Measurements from ENCODE around the gene GPSM1. TPM values are rescaled to one million over a fixed set of nuclear protein-coding genes. Genes with fewer than 3 reads are reported as not detected.
"Not testable (repeated sequence)": the region's sequence is repeated elsewhere in the genome, so short reads cannot be mapped to it uniquely, and the experiment has no call there.

GPSM1 gene
- total and polyA plus RNA-seq, 2 experiments from 2014 or later = 58.5 to 116 TPM

DNA sequence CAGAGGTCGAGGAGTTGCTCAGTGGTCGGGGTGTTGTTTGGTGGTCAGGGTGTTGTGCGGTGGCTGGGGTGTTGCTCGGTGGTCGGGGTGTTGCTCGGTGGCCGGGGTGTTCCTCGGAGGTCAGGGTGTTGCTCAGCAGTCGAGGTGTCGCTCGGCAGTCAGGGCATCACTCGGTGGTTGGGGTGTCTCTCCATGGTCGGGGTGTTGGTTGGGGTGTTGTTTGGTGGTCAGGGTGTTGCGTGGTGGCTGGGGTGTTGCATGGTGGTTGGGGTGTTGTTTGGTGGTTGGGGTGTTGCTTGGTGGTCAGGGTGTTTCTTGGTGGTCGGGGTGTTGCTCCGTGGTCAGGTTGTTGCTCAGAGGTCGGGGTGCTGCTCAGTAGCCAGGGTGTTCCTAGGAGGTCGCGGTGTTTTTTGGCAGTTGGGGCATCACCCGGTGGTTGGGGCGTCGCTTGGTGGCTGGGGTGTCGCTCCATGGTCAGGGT is 11.0 kb upstream of the GPSM1 start:
- no peaks in the 10 kb centered on the region for H3K36me3 ChIP-seq
- no peaks in the 10 kb centered on the region for H3K4me1 ChIP-seq (ENCODE audit: low read depth)
- TF ChIP-seq, protein P1, sequence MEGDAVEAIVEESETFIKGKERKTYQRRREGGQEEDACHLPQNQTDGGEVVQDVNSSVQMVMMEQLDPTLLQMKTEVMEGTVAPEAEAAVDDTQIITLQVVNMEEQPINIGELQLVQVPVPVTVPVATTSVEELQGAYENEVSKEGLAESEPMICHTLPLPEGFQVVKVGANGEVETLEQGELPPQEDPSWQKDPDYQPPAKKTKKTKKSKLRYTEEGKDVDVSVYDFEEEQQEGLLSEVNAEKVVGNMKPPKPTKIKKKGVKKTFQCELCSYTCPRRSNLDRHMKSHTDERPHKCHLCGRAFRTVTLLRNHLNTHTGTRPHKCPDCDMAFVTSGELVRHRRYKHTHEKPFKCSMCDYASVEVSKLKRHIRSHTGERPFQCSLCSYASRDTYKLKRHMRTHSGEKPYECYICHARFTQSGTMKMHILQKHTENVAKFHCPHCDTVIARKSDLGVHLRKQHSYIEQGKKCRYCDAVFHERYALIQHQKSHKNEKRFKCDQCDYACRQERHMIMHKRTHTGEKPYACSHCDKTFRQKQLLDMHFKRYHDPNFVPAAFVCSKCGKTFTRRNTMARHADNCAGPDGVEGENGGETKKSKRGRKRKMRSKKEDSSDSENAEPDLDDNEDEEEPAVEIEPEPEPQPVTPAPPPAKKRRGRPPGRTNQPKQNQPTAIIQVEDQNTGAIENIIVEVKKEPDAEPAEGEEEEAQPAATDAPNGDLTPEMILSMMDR (IDR thresholded peaks at IDR 0.05; ENCODE audit: low read depth, low read length) = no peak
- H3K27me3 ChIP-seq = no peaks in the 10 kb centered on the region
- DNase-seq (ENCODE audit: low read depth in 1 of 2, low spot score in 1 of 2) = no peak
- H3K27ac ChIP-seq = no peak overlapping the region
- no peaks in the 10 kb centered on the region for H3K9me3 ChIP-seq (ENCODE audit: low read depth)
- H3K4me3 ChIP-seq = no peak overlapping the region

DNA sequence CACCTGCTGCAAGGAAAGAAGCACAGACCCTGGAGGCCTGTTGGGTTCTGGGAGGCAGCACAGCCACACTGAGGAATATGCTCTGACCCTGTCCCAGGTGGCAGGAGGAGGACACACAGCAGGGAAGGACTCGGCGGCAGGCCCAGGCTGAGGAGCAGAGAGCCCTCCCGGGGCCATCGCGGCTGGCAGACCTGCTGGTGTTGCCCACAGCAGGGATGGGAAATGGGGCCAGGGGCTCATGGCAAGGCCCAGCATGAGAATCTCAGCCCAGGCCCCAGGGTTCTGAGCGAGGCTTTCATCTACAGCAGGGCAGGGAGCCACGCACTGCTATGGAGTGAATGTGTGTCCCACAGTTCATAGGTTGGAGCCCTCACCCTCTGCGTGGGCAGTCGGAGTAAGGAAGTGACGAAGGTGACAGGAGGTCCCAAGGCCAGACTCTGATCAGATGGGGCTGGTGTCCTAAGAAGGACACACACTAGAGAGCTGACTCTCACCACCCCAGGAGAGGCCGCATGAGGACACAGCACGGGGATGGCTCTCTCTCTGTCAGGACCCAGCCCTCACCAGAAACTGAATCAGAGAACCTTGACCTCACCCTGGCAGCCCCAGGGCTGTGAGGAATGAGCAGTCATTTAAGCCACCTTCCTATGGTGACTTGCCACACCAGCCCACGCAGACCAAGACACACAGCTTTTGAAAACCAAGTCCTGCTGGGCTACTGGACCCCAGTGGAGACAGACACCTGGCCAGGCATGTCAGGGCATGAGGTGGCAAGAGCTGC is 10.3 kb upstream of the GPSM1 start:
- TF ChIP-seq, protein P1 (IDR thresholded peaks at IDR 0.05; ENCODE audit: low read depth, low read length) = no peak
- no peak overlapping the region for H3K27ac ChIP-seq
- no peak for DNase-seq (ENCODE audit: low read depth in 1 of 2, low spot score in 1 of 2)
- no peaks in the 10 kb centered on the region for H3K36me3 ChIP-seq
- H3K27me3 ChIP-seq = no peaks in the 10 kb centered on the region
- no peaks in the 10 kb centered on the region for H3K9me3 ChIP-seq (ENCODE audit: low read depth)
- no peaks in the 10 kb centered on the region for H3K4me1 ChIP-seq (ENCODE audit: low read depth)
- H3K4me3 ChIP-seq = no peak overlapping the region

DNA sequence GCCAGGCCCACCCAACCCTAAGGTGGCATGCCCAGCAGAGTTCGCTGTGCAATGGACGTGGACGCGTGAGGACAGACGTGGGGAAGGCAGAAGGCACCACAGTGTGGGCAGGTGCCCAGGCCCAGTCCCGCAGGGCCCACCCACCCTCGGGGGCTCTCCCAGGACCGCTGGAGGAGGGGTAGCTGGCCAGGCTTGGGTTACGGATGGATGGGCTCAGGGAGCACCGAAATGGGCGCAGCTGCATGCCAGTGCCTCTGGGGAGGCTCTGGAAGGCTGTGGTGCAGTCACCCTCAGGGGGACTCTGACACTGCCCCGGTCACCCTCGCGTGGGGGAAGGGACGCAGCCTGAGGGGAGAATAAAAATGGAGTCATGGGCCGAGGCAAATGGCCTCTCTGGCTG is 9.6 kb upstream of the GPSM1 start:
- TF ChIP-seq, protein P1 (IDR thresholded peaks at IDR 0.05; ENCODE audit: low read depth, low read length) = no peak
- Histone ChIP-seq H3K4me3 (no peak overlapping the region), H3K27ac (no peak overlapping the region), H3K4me1 (ENCODE audit: low read depth) (no peaks in the 10 kb centered on the region), H3K27me3 (no peaks in the 10 kb centered on the region), H3K9me3 (ENCODE audit: low read depth) (no peaks in the 10 kb centered on the region), H3K36me3 (no peaks in the 10 kb centered on the region)
- DNase-seq (ENCODE audit: low read depth in 1 of 2, low spot score in 1 of 2) = no peak

DNA sequence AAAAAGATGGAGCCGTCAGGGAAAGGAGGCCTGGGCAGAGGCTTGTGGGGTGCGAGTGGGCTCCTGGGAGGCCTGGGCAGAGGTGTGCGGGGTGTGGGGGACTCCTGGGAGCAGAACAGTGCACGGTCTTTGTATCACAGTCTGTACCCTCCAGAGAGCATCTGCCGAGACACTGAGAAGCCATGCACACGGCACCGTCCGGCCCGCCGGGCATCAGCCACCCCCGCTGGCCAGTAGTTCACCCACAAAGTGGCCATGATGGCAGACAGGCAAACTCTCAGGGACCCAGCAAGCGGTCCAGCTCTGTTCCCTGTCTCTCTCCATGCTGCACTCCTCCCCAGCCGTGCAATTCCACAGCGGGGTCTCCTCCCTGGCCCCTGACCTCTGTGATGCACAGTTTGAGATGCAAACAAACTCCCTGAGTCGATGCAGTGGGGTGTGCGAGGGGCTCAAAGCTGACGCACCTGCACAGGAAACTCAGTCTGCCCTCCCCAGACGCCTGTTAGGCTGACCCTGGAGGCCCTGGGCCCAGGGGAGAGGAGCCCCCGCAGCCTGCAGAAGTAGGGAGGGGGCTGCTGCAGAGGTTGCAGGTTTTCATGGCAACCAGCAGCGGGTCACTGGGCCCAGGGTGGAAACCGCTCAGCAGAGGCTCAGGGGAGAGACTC is 9.1 kb upstream of the GPSM1 start:
- H3K4me1 ChIP-seq (ENCODE audit: low read depth) = no peaks in the 10 kb centered on the region
- no peaks in the 10 kb centered on the region for H3K36me3 ChIP-seq
- H3K27me3 ChIP-seq = no peaks in the 10 kb centered on the region
- no peak for DNase-seq (ENCODE audit: low read depth in 1 of 2, low spot score in 1 of 2)
- no peak overlapping the region for H3K27ac ChIP-seq
- no peaks in the 10 kb centered on the region for H3K9me3 ChIP-seq (ENCODE audit: low read depth)
- TF ChIP-seq, protein P1 (IDR thresholded peaks at IDR 0.05; ENCODE audit: low read depth, low read length) = no peak
- H3K4me3 ChIP-seq = no peak overlapping the region

DNA sequence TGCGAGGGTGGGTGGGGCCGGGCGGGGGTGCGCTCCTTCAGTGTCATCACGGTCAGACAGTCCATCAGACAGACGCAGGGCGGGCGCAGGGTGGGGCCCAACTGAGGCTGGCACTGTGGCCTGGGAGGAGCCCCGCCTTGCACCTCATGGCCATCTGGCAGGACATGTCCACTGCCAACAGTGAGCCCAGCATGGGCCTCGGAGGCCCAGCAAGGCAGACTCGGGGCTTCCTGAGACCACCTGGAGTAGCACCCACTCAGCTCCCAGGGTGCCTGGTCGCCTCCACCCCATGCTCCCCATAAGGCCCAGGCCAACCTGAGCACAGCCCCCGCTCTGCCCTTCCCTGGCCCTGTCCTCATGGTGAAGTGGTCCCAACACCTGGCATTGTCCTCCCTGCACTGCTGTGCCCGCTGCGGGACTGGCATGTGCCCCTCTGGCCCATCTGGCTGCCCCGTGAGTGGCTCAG is 8.5 kb upstream of the GPSM1 start:
- no peak for DNase-seq (ENCODE audit: low read depth in 1 of 2, low spot score in 1 of 2)
- no peaks in the 10 kb centered on the region for H3K9me3 ChIP-seq (ENCODE audit: low read depth)
- no peak overlapping the region for H3K27ac ChIP-seq
- no peaks in the 10 kb centered on the region for H3K27me3 ChIP-seq
- H3K4me3 ChIP-seq = no peak overlapping the region
- TF ChIP-seq, protein P1 (IDR thresholded peaks at IDR 0.05; ENCODE audit: low read depth, low read length) = no peak
- H3K4me1 ChIP-seq (ENCODE audit: low read depth) = no peaks in the 10 kb centered on the region
- no peaks in the 10 kb centered on the region for H3K36me3 ChIP-seq

DNA sequence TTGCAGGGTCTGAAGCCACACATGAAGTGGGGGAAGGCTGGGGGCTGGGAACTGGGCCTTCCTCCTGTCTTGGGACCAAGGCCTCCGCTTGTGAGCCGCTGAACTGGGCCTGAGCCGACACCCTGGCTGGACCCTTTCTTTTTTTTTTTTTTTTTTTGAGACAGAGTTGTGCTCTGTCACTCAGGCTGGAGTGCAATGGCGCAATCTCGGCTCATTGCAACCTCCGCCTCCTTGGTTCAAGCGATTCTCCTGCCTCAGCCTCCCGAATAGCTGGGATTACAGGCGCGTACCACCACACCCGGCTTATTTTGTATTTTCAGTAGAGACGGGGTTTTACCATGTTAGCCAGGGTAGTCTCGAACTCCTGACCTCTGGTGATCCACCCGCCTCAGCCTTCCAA is 8.1 kb upstream of the GPSM1 start:
- H3K36me3 ChIP-seq; H3K9me3 ChIP-seq (ENCODE audit: low read depth); H3K27me3 ChIP-seq; DNase-seq (ENCODE audit: low read depth in 1 of 2, low spot score in 1 of 2); H3K4me3 ChIP-seq; H3K4me1 ChIP-seq (ENCODE audit: low read depth); H3K27ac ChIP-seq: not testable (repeated sequence)

DNA sequence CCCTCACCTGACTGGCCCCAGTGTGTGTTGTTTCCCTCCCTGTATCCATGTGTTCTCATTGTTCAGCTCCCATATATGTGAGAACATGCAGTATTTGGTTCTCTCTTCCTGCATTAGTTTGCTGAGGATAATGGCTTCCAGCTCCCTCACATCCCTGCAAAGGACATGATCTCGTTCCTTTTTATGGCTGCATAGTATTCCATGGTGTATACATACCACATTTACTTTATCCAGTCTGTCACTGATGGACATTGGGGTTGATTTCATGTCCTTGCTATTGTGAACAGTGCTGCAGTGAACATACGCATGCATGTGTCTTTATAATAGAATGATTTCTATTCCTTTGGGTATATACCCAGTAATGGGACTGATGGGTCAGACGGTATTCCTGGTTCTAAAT is 7.4 kb upstream of the GPSM1 start:
- H3K36me3 ChIP-seq; DNase-seq (ENCODE audit: low read depth in 1 of 2, low spot score in 1 of 2); H3K4me3 ChIP-seq; H3K9me3 ChIP-seq (ENCODE audit: low read depth); H3K4me1 ChIP-seq (ENCODE audit: low read depth); H3K27ac ChIP-seq; H3K27me3 ChIP-seq: not testable (repeated sequence)

DNA sequence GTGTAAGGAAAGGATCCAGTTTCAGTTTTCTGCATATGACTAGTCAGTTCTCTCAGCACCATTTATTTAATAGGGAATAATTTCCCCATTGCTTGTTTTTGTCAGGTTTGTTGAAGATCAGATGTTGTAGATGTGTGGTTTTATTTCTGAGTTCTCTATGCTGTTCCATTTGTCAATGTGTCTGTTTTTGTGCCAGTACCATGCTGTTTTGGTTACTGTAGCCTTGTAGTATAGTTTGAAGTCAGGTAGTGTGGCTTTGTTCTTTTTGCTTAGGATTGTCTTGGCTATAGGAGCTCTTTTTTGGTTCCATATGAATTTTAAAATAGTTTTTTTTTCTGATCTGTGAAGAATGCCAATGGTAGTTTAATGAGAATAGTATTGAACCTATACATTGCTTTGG is 6.4 kb upstream of the GPSM1 start:
- H3K36me3 ChIP-seq; H3K27ac ChIP-seq; H3K4me3 ChIP-seq; DNase-seq (ENCODE audit: low read depth in 1 of 2, low spot score in 1 of 2); H3K27me3 ChIP-seq; H3K9me3 ChIP-seq (ENCODE audit: low read depth): not testable (repeated sequence)
- H3K4me1 ChIP-seq (ENCODE audit: low read depth) = peaks cover 10% of the 10 kb centered on the region
